PC-9 (cell line): Measurements from ENCODE around the gene DYNLT2. TPM values are rescaled to one million over a fixed set of nuclear protein-coding genes. Genes with fewer than 3 reads are reported as not detected.
"Not testable (repeated sequence)": the region's sequence is repeated elsewhere in the genome, so short reads cannot be mapped to it uniquely, and the experiment has no call there.

Experiments
- BruUV-seq: library from RNA; stranded (reverse); fragments of 400-500 nt; replicated peaks from 2 replicates; lab custom pipeline; 2021; lab: Mats Ljungman, UMichigan
- CTCF ChIA-PET: fragments of 300-600 bp; sonication (Branson Sonifier 250); formaldehyde crosslinking; loops from one replicate; lab custom pipeline; 2022; ENCODE audit warnings: antibody characterized with exemption; lab: Charles Lee
- POLR2A ChIA-PET: fragments of 300-600 bp; sonication (Branson Sonifier 250); formaldehyde crosslinking; loops from one replicate; lab custom pipeline; 2022; ENCODE audit warnings: antibody characterized with exemption; ENCODE audit not compliant: unreplicated experiment; lab: Charles Lee
- DNase-seq, 2 experiments: peaks; one replicate each; pipeline versions ENCODE4 v3.0.0 to v3.0.0-alpha.2; 2015 to 2022; ENCODE audit warnings: mixed read lengths in 1 of 2
- H2AFZ ChIP-seq: fragments of 200-600 bp; sonication (generic); 2 replicates; pipeline ENCODE4 v1.8.1; 2017; ENCODE audit warnings: antibody characterized with exemption
- H3F3A ChIP-seq: fragments of 200-600 bp; sonication (generic); 2 replicates; pipeline ENCODE4 v1.8.1; 2017; ENCODE audit warnings: antibody characterized with exemption, mild to moderate bottlenecking, low read depth; ENCODE audit not compliant: insufficient read depth
- H3K27ac ChIP-seq: fragments of 200-600 bp; sonication (generic); 2 replicates; pipeline ENCODE4 v1.6.1; 2016; ENCODE audit warnings: mixed run types
- H3K27me3 ChIP-seq: fragments of 200-600 bp; sonication (generic); 2 replicates; pipeline ENCODE4 v1.6.1; 2016; ENCODE audit warnings: low read depth, mixed run types; ENCODE audit not compliant: insufficient read depth
- H3K36me3 ChIP-seq: fragments of 200-600 bp; sonication (generic); 2 replicates; pipeline ENCODE4 v1.6.1; 2016; ENCODE audit warnings: low read depth, mixed run types
- H3K4me1 ChIP-seq: fragments of 200-600 bp; sonication (generic); replicated peaks from 2 replicates; pipeline ENCODE4 v1.6.1; 2016; ENCODE audit warnings: mixed run types; ENCODE audit not compliant: insufficient read depth
- H3K4me2 ChIP-seq: fragments of 200-600 bp; sonication (generic); 2 replicates; pipeline ENCODE4 v1.6.1; 2017; ENCODE audit warnings: mixed run types
- H3K4me3 ChIP-seq: fragments of 200-600 bp; sonication (generic); 2 replicates; pipeline ENCODE4 v1.6.1; 2016; ENCODE audit warnings: mixed run types
- H3K79me2 ChIP-seq: fragments of 200-600 bp; sonication (generic); 2 replicates; pipeline ENCODE4 v1.6.1; 2017; ENCODE audit warnings: low read depth, mixed run types
- H3K9me2 ChIP-seq: fragments of 200-600 bp; sonication (generic); 2 replicates; pipeline ENCODE4 v1.8.1; 2017; ENCODE audit warnings: mild to moderate bottlenecking; ENCODE audit not compliant: insufficient read depth
- H3K9me3 ChIP-seq: fragments of 200-600 bp; sonication (generic); 2 replicates; pipeline ENCODE4 v1.8.1; 2016; ENCODE audit warnings: low read depth; ENCODE audit not compliant: insufficient read depth
- H4K20me1 ChIP-seq: fragments of 200-600 bp; sonication (generic); 2 replicates; pipeline ENCODE4 v1.8.1; 2017; ENCODE audit not compliant: insufficient read depth
- CTCF ChIP-seq: fragments of 200-600 bp; sonication (generic); conservative IDR thresholded peaks from 2 replicates; pipeline ENCODE4 v1.6.1; 2017; ENCODE audit warnings: mixed run types, antibody characterized with exemption, mild to moderate bottlenecking, moderate library complexity
- EZH2 ChIP-seq: fragments of 200-600 bp; sonication (generic); IDR thresholded peaks from 2 replicates; pipeline ENCODE4 v1.8.0; 2017; ENCODE audit warnings: antibody characterized with exemption, low read depth
- intact Hi-C: fragments of 100-400 bp; cut with micrococcal nuclease; formaldehyde crosslinking; loops from one replicate; pipeline ENCODE4 v1.10.0; 2022; ENCODE audit not compliant: unreplicated experiment
- total RNA-seq: library from RNA; stranded (reverse); gene quantifications from 2 replicates; pipeline ENCODE4 v1.2.3, GENCODE V29; 2021

DYNLT2 gene
- total RNA-seq, 1 experiment from 2014 or later = 1.5 TPM

- no peak for DNase-seq
- Histone ChIP-seq H3K27me3 (no peaks in the 10 kb centered on the region), H3K27ac (peak overlapping the region; percentile 76; the same call in 1 of the 2 replicates), H3K4me1 (peaks cover 28% of the 10 kb centered on the region), H4K20me1 (no peaks in the 10 kb centered on the region), H3K4me2 (peak overlapping the region; percentile 92), H3K36me3 (0 out of 2 replicates have a peak, but pooled peaks cover 21% of the 10 kb centered on the region), H2AFZ (peak overlapping the region; percentile 99), H3K9me3 (no peaks in the 10 kb centered on the region), H3K9me2 (no peaks in the 10 kb centered on the region), H3F3A (peaks cover 8% of the 10 kb centered on the region; the same call in 1 of the 2 replicates), H3K79me2 (peaks cover 57% of the 10 kb centered on the region), H3K4me3 (peak overlapping the region; percentile 91)
- TF ChIP-seq EZH2 (no peak), CTCF (no peak)
- intact Hi-C loops = loop anchor here (10.0 kb wide), 1 partner anchor 247 kb away; no protein-coding TSS in a partner anchor
- BruUV-seq = TSS peak; percentile 40
- CTCF ChIA-PET = interaction anchor here (0.5 kb wide), 1 partner anchor 9 kb away, joined by 3 read pairs; no protein-coding TSS in a partner anchor
- POLR2A ChIA-PET = interaction anchor here (0.6 to 0.7 kb wide), 2 partner anchors 82 to 853 kb away, joined by 3 to 5 read pairs; partner anchors contain the start of gene TBP
These were observed 49.9 kb downstream of the DYNLT2 start for GRCh38 chr6:169701311-169701953.

- peaks cover 8% of the 10 kb centered on the region; the same call in 1 of the 2 replicates for H3F3A ChIP-seq
- no peaks in the 10 kb centered on the region for H3K27me3 ChIP-seq
- H3K9me2 ChIP-seq = no peaks in the 10 kb centered on the region
- peak overlapping the region; percentile 91; the same call in 1 of the 2 replicates for H3K4me3 ChIP-seq
- ChIA-PET POLR2A (no interaction called here), CTCF (no interaction called here)
- no TSS peak for BruUV-seq
- H3K27ac ChIP-seq = no peak overlapping the region
- H3K36me3 ChIP-seq = 0 out of 2 replicates have a peak, but pooled peaks cover 11% of the 10 kb centered on the region
- intact Hi-C loops = loop anchor here (10.0 kb wide), 1 partner anchor 245 kb away; no protein-coding TSS in a partner anchor
- peaks cover 28% of the 10 kb centered on the region for H3K4me1 ChIP-seq
- no peaks in the 10 kb centered on the region for H3K9me3 ChIP-seq
- peaks cover 65% of the 10 kb centered on the region for H3K79me2 ChIP-seq
- no peak overlapping the region for H2AFZ ChIP-seq
- TF ChIP-seq CTCF (no peak), EZH2 (no peak)
- no peaks in the 10 kb centered on the region for H4K20me1 ChIP-seq
- DNase-seq = no peak
- peak overlapping the region; percentile 92 for H3K4me2 ChIP-seq
These were observed 51.1 kb downstream of the DYNLT2 start for GRCh38 chr6:169700296-169700695.

- peaks cover 42% of the 10 kb centered on the region for H3K79me2 ChIP-seq
- DNase-seq, H2AFZ ChIP-seq, H4K20me1 ChIP-seq, H3F3A ChIP-seq, H3K36me3 ChIP-seq, intact Hi-C loops, H3K27me3 ChIP-seq, H3K27ac ChIP-seq, BruUV-seq, H3K4me1 ChIP-seq, H3K9me3 ChIP-seq, CTCF ChIA-PET, POLR2A ChIA-PET, H3K4me2 ChIP-seq, H3K4me3 ChIP-seq, H3K9me2 ChIP-seq: not testable (repeated sequence)
- peak; percentile 37; the same call in 1 of the 2 replicates for TF ChIP-seq CTCF
These were observed 54.3 kb downstream of the DYNLT2 start for GRCh38 chr6:169697115-169697514.
